ENCODE results near the gene ACACB.
A peak's percentile ranks its signal among the peaks of the same experiment; 100 is the strongest.

ACACB gene

DNA sequence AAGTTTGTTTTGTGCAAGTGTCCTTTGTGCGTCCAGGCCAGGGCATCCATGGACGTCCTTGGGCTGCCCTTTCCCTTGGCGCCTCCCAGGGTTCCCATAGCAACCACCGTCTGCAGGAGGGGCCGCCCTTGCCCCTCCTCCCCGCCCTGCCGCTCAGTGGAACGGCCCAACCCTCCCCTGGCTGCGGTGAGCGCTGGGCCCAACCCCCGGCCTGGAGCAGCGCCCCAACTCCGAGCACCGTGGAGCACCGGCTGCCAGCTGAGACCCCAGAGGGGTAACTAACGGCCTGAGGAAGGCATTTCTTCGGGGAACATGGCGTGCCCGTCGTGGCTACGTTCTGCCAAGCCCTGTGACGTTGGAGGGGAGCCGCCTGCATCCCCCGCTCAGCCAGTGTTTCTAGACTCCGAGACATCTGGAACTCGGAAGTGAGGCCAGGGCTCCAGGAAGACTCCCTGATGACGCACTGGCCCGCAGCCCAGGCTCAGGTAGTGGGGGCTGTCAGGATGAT, 5.3 kb upstream of the ACACB start:
- DNase-seq = no peak

GRCh38 chr12:109112720-109113465, 3.5 kb upstream of the ACACB start:
- DNase-seq = no peak

DNA sequence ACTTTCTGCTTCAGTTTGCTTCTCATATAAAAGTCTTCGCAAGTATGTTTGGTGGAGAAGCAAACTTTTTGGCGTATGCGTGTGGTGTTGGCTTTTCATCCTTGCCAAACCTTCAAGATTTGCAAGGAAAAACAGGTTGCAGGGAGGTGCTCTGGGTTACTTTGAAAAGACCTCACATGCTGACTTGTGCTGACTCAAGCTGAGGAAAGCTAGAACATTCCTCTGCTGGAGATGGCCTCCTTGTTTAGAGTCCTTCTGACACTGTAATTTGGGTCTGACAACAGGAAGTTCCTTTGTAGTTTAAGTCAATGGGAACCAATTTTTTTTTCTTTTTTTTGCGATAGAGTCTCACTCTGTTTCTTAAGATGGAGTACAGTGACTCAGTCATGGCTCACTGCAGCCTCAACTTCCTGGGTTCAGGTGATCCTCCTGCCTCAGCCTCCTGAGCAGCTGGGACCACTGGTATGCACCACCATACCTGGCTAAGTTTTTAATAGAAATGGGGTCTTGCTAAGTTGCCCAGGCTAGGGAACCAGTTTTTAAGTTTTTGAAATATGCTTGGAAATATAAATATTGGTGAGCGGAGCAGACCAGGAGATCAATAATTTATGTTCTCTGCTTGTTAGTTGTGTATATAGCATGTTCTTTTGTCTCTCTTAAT, 2.6 kb upstream of the ACACB start:
- no peak for DNase-seq

GRCh38 chr12:109114644-109115043, 1.7 kb upstream of the ACACB start:
- no peak for DNase-seq

GRCh38 chr12:109115404-109115757, 1.0 kb upstream of the ACACB start:
- no peak for DNase-seq

DNA sequence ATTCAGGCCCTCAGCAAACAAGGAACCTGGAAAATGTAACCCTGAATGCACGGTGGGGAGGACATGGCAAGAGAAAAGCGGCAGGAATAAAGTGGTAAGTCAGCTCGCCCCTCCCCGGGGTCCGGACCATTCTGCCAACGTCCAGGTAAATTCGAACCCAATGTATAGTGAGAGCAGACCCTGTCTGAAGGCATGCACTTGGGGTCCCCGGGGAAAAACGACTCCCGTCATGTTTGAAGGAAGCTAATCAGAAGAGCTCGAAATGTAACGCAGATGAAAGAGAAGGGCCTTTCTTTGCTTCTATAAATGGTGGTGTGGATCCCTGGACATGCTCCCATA, 193 bp downstream of the ACACB start:
- DNase-seq = no peak

DNA sequence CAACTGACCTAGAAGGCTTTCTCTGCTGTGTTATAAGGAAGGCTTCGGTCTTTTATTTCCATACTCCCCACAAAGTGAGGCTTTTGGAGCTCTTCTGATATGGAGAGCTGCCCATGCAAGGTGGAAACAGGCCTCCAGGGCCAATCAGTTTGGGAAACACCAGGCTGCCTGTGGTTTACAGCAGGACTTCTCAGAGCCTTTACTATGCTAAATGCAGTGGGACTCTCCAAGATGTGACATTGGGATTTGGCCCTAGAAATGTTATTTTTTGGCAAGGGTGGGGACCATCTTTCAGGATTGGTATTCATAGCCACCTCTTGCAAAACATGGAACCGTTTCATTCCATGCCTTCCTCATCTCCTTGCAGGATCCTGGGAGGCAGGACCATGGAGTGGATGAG, 3.7 kb downstream of the ACACB start:
- no peak for DNase-seq

DNA sequence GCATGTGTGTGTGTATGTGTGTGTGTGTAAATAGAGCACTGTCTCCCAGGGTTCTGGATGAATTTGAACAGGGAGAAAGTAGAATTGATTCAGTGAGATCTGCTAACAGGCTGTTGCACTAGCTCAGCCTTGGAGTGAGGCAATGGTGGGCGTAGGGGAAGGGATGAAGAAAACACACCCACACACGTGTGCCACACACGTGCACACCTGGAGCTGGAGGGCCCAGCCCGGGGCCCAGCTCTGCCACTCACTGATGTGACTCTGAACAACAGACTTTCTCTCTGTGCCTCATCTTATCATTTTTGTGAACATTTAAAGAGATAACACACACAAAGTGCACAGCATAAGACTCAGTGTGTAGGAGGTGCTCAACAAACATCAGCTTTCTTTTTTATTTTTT, 4.2 kb downstream of the ACACB start:
- DNase-seq = no peak

DNA sequence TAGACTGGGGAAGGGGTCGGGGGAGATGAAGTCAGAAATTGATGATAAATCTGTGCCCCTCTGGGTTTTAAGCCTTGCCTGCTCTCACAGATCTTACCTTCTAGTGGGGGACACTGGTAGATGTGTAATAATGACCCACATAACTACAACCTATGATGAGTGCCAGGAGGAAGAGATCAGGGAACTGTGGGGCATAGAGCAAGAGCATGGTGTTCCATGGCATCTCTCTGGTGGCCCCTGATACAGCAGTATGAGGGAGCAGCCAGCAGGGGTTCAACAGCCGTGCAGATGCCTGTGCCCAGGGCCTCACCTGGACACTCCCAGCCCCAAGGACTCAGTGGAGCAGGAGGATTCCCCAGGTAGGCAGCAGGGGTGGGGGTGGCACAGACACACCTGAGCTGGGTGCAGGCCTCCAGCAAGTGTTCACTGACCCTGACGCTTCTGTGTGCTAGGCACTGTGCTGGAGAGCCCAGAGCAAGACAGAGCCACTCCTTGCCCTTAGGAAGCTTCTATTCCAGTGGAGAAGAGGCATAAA, 5.0 kb downstream of the ACACB start:
- DNase-seq = no peak

GRCh38 chr12:109124878-109125648, 8.7 kb downstream of the ACACB start:
- DNase-seq = no peak

- peak; percentile 29 for DNase-seq
These were observed 9.4 kb downstream of the ACACB start for GRCh38 chr12:109125791-109126190.

GRCh38 chr12:109126784-109127183, 10.4 kb downstream of the ACACB start:
- DNase-seq = no peak

DNA sequence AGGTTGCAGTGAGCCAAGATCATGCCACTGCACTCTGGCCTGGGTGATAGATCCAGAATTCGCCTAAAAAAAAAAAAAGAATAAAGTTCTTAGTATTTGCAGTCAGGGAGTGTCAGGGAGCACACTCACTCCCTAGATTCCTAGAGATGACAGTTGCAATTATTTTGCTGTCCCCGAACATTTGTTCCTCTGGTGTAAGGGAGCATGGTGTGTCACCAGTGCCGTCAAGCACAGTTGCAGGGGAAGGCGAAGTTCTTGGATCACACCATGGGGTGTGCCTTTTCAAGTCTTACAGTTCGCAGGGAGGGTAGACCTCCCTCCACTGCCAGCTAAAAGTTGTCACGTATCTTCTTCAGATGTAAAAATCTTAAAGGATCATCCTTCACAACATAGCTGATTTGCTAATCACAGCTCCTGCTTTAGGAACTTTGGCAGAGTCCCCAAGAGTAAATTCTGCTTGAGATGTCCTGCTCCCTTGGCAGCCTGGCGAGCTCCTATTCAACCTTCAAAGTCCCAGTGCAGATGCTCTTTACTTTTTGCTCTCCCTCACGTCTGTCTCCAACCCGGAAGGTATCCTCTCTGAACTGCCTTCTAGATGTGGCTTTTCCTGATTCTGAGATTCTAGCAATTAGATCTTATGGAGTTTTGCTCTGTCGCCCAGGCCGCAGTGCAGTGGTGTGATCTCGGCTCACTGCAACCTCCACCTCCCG, 11.3 kb downstream of the ACACB start:
- no peak for DNase-seq

- no peak for DNase-seq
These were observed 14.1 kb downstream of the ACACB start for GRCh38 chr12:109130297-109131153.

DNA sequence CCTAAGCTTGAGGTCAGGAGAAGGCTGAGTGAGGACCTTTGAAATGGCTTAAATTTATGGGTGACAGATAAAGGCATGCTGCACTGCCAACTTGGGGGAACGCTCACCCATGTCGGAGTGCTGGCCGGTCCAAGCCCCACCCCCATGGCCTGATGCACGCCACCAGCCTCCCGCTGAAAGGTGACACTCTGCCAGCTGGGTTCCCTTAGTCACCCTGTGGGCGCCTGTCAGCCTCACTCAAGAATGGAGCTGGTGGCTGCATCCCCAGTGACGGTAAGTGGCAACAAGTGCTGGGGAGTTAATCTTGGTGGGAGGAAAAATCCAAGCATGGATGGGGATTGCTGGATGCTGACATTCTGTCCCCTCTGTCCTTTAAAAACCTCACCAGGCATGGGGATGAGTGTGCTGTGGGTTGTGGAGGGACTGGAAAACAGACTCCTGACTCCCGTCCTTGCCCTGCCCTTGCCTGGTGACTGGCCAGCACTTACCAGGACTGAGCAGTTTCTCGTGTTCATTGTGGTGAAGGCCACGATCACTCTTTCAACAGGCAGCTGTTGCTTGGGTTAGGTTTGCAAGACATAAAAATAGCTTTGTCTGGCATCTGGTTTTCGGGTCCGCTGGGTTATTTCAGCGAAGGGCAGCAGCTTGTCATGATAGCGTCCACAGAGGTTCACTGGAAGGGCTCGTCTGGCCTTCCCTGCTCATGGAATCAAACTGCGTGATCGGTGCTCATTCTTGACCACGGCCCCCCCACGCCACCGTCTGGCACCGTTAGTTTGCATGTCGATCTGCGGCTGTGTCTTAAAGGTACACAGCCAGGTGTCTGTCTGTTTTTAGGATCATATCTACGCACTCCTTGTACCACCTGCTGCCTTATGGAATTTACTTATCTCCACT, 15.0 kb downstream of the ACACB start:
- peak; percentile 64 for DNase-seq

GRCh38 chr12:109134186-109134917, 18.0 kb downstream of the ACACB start:
- peak; percentile 56 for DNase-seq

GRCh38 chr12:109137055-109137454, 20.7 kb downstream of the ACACB start:
- DNase-seq = no peak

GRCh38 chr12:109139360-109139759, 23.0 kb downstream of the ACACB start:
- no peak for DNase-seq

- DNase-seq = no peak
These were observed 23.4 kb downstream of the ACACB start for GRCh38 chr12:109139791-109140190.

- DNase-seq = no peak
These were observed 24.2 kb downstream of the ACACB start for GRCh38 chr12:109140560-109140959.
